CD4-positive, alpha-beta memory T cell (primary cell): ENCODE results near the gene APBB2. TPM values are rescaled to one million over a fixed set of nuclear protein-coding genes. Genes with fewer than 3 reads are reported as not detected.

Experiments
- CTCF ChIA-PET: fragments of 350-600 bp; sonication (Branson Sonifier 250); formaldehyde crosslinking; loops from one replicate; lab custom pipeline; 2021; ENCODE audit warnings: inconsistent platforms; ENCODE audit not compliant: partially characterized antibody; lab: Charles Lee
- POLR2A ChIA-PET: fragments of 350-600 bp; sonication (Branson Sonifier 250); formaldehyde crosslinking; loops from one replicate; lab custom pipeline; 2021; ENCODE audit not compliant: partially characterized antibody; lab: Charles Lee
- DNase-seq, 5 donors: peaks; one replicate each; pipeline versions ENCODE4 v3.0.0 to v3.0.0-alpha.2; 2020 to 2022; ENCODE audit warnings: mixed read lengths in 1 of 5
- H3K27ac ChIP-seq: one replicate; pipeline ENCODE4 v1.7.0; 2013; ENCODE audit warnings: low read depth, low read length
- H3K27me3 ChIP-seq: 2 replicates; pipeline ENCODE4 v1.7.0; 2013; ENCODE audit warnings: mild to moderate bottlenecking, low read length, moderate library complexity; ENCODE audit not compliant: insufficient read depth
- H3K36me3 ChIP-seq: 2 replicates; pipeline ENCODE4 v1.7.0; 2013; ENCODE audit warnings: mild to moderate bottlenecking, low read length, moderate library complexity; ENCODE audit not compliant: insufficient read depth
- H3K4me1 ChIP-seq: 2 replicates; pipeline ENCODE4 v1.7.0; 2013; ENCODE audit warnings: mild to moderate bottlenecking, low read length, moderate library complexity; ENCODE audit not compliant: insufficient read depth
- H3K4me3 ChIP-seq, 2 donors: one replicate each; pipeline ENCODE4 v1.7.0; 2013; ENCODE audit warnings: low read length in 2 of 2, mild to moderate bottlenecking in 1 of 2
- H3K9me3 ChIP-seq, 2 donors: one replicate each; pipeline ENCODE4 v1.7.0; 2013; ENCODE audit warnings: low read length in 2 of 2, control low read depth in 1 of 2; ENCODE audit not compliant: control insufficient read depth in 1 of 2
- H3K27ac Mint-ChIP-seq, 7 donors: one replicate each; pipeline ENCODE4 v1.8.0; 2020 to 2021; ENCODE audit warnings: mixed read lengths in 7 of 7, mild to moderate bottlenecking in 6 of 7, inconsistent platforms in 3 of 7, moderate library complexity in 3 of 7
- H3K27me3 Mint-ChIP-seq, 2 donors: one replicate each; pipeline ENCODE4 v1.8.0; 2020 to 2021; ENCODE audit warnings: mixed read lengths in 2 of 2
- H3K36me3 Mint-ChIP-seq, 2 donors: one replicate each; pipeline ENCODE4 v1.8.0; 2020 to 2021; ENCODE audit warnings: mixed read lengths in 2 of 2, inconsistent platforms in 1 of 2, mild to moderate bottlenecking in 1 of 2
- H3K4me1 Mint-ChIP-seq, 4 donors: one replicate each; pipeline ENCODE4 v1.8.0; 2020 to 2021; ENCODE audit warnings: mixed read lengths in 4 of 4, mild to moderate bottlenecking in 1 of 4
- H3K4me3 Mint-ChIP-seq, 8 donors: one replicate each; pipeline ENCODE4 v1.8.0; 2020 to 2021; ENCODE audit warnings: mixed read lengths in 8 of 8, mild to moderate bottlenecking in 7 of 8, moderate library complexity in 6 of 8, inconsistent platforms in 3 of 8
- H3K9me3 Mint-ChIP-seq, 8 donors: one replicate each; pipeline ENCODE4 v1.8.0; 2020 to 2021; ENCODE audit warnings: mixed read lengths in 8 of 8, mild to moderate bottlenecking in 5 of 8, inconsistent platforms in 3 of 8, moderate library complexity in 1 of 8
- intact Hi-C: fragments of 100-400 bp; cut with micrococcal nuclease; formaldehyde crosslinking; loops from one replicate; pipeline ENCODE4 v1.15.1; 2023
- polyA plus RNA-seq, 2 donors: library from polyadenylated mRNA; unstranded; fragments of 300-500 nt; fragmentation: Illumina TruSeq; gene quantifications; one replicate each; pipeline ENCODE4 v1.2.3, GENCODE V29; 2021
- total RNA-seq, 2 experiments: library from RNA; stranded (reverse); gene quantifications; one replicate each; pipeline ENCODE4 v1.2.3, GENCODE V29; 2021

APBB2 gene
- total and polyA plus RNA-seq, 4 experiments from 2014 or later: 0.50 to 0.58 TPM; not detected in 2

DNA sequence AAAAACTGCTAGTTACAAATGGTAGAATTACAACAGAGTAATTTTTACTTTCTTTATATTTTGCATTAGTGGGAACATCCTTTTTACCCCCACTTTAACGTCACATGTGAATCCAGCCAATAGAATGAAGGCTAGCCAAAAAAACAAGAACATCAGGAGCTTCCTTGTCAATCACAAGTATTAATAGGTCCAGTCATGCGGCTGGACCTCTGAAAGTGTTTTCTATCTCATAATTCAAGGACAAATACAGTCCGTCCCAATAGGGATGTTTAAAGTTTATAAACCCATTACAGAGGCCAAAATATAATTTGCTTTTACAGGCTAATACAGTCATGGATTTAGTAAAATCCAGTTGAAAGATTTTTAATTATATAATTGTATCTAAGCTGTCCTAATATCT is 110.7 kb downstream of the APBB2 start:
- Histone ChIP-seq H3K27ac (no peak overlapping the region), H3K27me3 (no peaks in the 10 kb centered on the region), H3K36me3 (no peaks in the 10 kb centered on the region), H3K9me3 (no peaks in the 10 kb centered on the region), H3K4me3 (no peak overlapping the region), H3K4me1 (no peaks in the 10 kb centered on the region)
- Mint-ChIP-seq H3K27me3 (no peaks in the 10 kb centered on the region), H3K36me3 (no peaks in the 10 kb centered on the region), H3K4me3 (no peak overlapping the region), H3K4me1 (no peaks in the 10 kb centered on the region), H3K9me3 (peaks cover 0 to 4% (median 0%) of the 10 kb centered on the region in 8 donors), H3K27ac (no peak overlapping the region)
- POLR2A ChIA-PET: no interaction called here
- intact Hi-C loops: no loop called here
- no peak for DNase-seq
- CTCF ChIA-PET: no interaction called here

DNA sequence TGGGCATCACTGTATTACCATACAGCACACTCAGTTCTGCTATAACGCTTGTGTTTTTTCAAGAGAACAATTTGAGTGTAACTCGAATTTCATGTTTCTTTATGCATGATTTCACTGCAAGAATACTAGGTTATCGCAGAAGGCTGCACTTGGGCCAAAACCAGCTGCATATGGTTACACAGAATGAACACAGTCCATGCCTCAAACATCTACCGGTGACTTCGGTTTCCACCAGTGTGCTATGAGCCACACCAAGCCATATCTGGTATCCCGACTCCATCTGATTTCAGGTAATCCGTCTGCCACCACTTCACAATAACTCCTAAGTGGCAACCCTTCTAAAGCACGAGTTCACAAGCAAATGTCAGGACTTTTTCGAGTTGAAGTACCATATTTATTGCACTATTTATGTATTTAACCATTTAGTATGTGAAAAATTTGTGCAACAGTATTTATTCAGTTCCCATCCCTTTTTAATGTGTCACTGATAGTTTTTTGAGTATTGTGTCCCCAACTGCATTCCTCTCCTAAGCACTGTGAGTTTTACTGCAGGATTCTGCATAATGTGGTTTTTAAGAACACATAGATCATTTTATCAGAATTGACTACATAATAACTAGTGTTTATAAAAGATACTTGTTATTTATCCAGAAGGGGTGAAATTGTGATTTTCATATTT is 111.8 kb downstream of the APBB2 start:
- no peaks in the 10 kb centered on the region for H3K4me1 Mint-ChIP-seq
- no peaks in the 10 kb centered on the region for H3K4me1 ChIP-seq
- no peaks in the 10 kb centered on the region for H3K36me3 ChIP-seq
- H3K9me3 ChIP-seq: no peaks in the 10 kb centered on the region
- no peak overlapping the region for H3K4me3 ChIP-seq
- no peak overlapping the region for H3K4me3 Mint-ChIP-seq
- no peak overlapping the region for H3K27ac Mint-ChIP-seq
- CTCF ChIA-PET: no interaction called here
- H3K27me3 ChIP-seq: no peaks in the 10 kb centered on the region
- no peak for DNase-seq
- intact Hi-C loops: no loop called here
- H3K36me3 Mint-ChIP-seq: no peaks in the 10 kb centered on the region
- H3K27me3 Mint-ChIP-seq: peaks cover 0 to 2% of the 10 kb centered on the region in 2 donors
- POLR2A ChIA-PET: no interaction called here
- peaks cover 0 to 4% (median 0%) of the 10 kb centered on the region in 8 donors for H3K9me3 Mint-ChIP-seq
- H3K27ac ChIP-seq: no peak overlapping the region

DNA sequence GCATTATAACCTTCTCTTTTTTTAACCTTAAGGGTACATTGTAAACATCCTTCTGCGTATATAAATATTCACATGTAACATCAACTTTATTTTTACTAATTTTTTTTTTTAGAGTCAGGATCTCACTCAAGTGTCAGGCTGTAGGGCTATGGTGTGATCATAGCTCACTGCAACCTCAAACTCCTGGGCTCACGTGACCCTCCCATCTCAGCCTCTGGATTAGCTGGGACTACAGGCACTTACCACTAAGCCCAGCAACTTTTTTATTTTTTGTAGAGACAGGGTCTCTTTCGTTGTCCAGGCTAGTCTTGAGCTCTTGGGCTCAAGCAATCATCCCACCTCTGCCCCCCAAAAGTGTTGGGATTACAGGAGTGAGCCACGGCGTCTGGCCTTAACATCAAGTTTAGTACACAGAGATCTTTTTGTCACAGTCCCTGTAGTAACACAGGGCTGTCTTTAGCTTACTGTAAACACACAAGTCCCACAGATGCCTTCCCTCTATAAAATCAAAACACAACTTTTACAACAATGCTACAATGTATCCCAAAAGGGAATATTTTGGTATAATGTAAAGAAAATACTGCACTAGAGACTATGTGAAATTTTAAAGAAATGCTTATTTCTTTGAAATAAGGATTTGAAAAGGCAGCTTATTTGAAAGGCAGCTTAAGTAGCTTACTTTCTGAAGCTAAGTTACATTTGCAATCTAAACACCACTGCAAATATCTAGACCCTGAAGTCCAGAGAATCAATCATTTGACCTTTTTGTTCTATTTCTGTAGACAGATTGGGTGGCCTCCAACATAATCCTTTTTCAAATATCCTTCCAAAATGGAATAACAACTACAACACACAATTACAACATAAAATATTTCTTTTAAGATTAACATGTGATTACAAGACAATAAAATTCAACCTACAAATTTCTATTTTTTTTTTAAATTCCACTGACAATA is 116.0 kb downstream of the APBB2 start:
- no peak overlapping the region for H3K4me3 Mint-ChIP-seq
- Histone ChIP-seq H3K9me3 (no peaks in the 10 kb centered on the region), H3K4me1 (no peaks in the 10 kb centered on the region), H3K27ac (no peak overlapping the region), H3K27me3 (no peaks in the 10 kb centered on the region), H3K36me3 (no peaks in the 10 kb centered on the region), H3K4me3 (no peak overlapping the region)
- ChIA-PET CTCF (no interaction called here), POLR2A (no interaction called here)
- H3K4me1 Mint-ChIP-seq: peaks cover 0 to 2% (median 0%) of the 10 kb centered on the region in 4 donors
- peaks cover 0 to 3% of the 10 kb centered on the region in 2 donors for H3K27me3 Mint-ChIP-seq
- no peak overlapping the region for H3K27ac Mint-ChIP-seq
- intact Hi-C loops: no loop called here
- DNase-seq: no peak
- H3K9me3 Mint-ChIP-seq: peaks cover 0 to 3% (median 0%) of the 10 kb centered on the region in 8 donors
- H3K36me3 Mint-ChIP-seq: no peaks in the 10 kb centered on the region

DNA sequence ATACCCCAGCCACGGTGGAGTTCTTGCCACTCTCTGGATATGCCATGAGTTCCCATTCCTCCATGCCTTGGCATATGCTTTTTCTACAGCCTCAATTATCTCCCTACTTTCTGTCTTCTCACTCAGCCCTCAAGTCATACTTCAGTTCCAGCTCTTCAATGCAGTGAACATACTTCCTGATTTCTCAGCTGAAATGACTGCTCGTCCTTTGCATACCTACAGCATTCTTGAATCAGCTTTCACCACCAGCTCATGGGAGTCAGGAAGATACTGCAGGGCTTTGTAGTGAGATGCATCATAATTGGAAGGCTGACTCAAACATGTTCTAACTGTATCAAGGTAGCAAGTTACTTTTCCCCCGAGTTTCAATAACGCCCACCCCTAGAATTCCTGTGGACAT is 118.4 kb downstream of the APBB2 start:
- intact Hi-C loops: no loop called here
- Mint-ChIP-seq H3K27me3 (peaks cover 0 to 3% of the 10 kb centered on the region in 2 donors), H3K36me3 (no peaks in the 10 kb centered on the region), H3K4me3 (no peak overlapping the region), H3K27ac (no peak overlapping the region), H3K9me3 (peaks cover 0 to 3% (median 0%) of the 10 kb centered on the region in 8 donors), H3K4me1 (peaks cover 0 to 2% (median 0%) of the 10 kb centered on the region in 4 donors)
- Histone ChIP-seq H3K27me3 (no peaks in the 10 kb centered on the region), H3K4me3 (no peak overlapping the region), H3K27ac (no peak overlapping the region), H3K36me3 (no peaks in the 10 kb centered on the region), H3K9me3 (no peaks in the 10 kb centered on the region), H3K4me1 (no peaks in the 10 kb centered on the region)
- ChIA-PET CTCF (no interaction called here), POLR2A (no interaction called here)
- no peak for DNase-seq

DNA sequence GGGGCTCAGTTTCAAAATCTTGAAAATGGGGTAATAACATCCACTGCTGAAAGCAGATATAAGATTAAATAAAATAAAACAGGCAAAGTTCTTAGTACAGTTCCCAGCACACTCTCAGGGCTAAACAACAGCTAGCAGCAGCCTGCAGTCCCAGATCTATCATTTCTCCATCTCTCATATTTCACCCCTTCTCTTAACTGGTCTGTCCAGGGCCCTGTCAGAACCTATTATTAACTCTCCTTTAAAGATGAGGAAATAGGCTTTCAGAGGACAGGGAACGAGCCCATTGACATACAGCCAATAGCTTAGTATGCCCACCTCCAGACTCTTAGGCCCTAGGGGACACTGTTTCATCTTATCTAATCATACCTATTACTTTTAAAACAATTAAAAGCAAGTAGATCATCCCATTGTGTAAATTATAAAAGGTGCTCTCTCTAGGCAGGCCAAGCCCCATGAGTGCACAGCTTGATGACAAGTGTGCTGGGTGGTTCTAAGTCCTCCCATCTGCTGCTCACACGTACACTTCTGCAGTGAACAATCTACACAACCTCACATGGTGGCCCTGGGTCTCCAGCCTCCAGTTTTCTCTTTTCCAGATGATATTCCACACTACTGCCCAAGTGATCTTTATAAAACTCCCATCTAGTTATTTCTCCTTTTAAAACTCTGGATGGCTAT is 119.0 kb downstream of the APBB2 start:
- peaks cover 0 to 3% of the 10 kb centered on the region in 2 donors for H3K27me3 Mint-ChIP-seq
- H3K4me3 ChIP-seq: no peak overlapping the region
- CTCF ChIA-PET: no interaction called here
- H3K36me3 ChIP-seq: no peaks in the 10 kb centered on the region
- intact Hi-C loops: no loop called here
- no peaks in the 10 kb centered on the region for H3K36me3 Mint-ChIP-seq
- peaks cover 0 to 3% (median 0%) of the 10 kb centered on the region in 8 donors for H3K9me3 Mint-ChIP-seq
- no peak overlapping the region for H3K27ac ChIP-seq
- H3K4me1 ChIP-seq: no peaks in the 10 kb centered on the region
- no peaks in the 10 kb centered on the region for H3K9me3 ChIP-seq
- no peaks in the 10 kb centered on the region for H3K27me3 ChIP-seq
- no peak for DNase-seq
- H3K27ac Mint-ChIP-seq: no peak overlapping the region
- H3K4me3 Mint-ChIP-seq: no peak overlapping the region
- H3K4me1 Mint-ChIP-seq: peaks cover 0 to 2% (median 0%) of the 10 kb centered on the region in 4 donors
- POLR2A ChIA-PET: no interaction called here

DNA sequence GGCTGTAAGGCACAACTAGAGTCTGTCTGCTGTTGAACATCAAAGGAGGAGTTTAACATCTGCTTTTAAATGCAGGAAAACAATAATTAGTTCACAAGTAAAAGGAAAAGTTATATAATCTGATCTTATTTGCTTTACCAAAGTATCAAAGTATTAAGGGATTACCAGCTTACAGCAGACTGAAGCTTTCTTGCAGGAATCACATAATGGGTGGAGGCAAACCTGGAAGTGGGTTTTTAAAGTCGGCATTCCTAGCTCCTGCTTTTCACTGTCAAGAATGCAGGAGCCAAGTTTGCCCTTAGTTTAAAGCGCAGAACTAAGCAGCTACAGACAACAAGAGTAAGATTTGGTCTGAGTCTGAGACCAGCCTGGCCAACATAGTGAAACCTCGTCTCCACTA is 122.2 kb downstream of the APBB2 start:
- peaks cover 0 to 2% (median 0%) of the 10 kb centered on the region in 4 donors for H3K4me1 Mint-ChIP-seq
- peaks cover 0 to 2% of the 10 kb centered on the region in 2 donors for H3K27me3 Mint-ChIP-seq
- POLR2A ChIA-PET: no interaction called here
- no peaks in the 10 kb centered on the region for H3K36me3 ChIP-seq
- H3K36me3 Mint-ChIP-seq: no peaks in the 10 kb centered on the region
- no peaks in the 10 kb centered on the region for H3K4me1 ChIP-seq
- H3K4me3 ChIP-seq: no peak overlapping the region
- peaks cover 0 to 3% (median 0%) of the 10 kb centered on the region in 8 donors for H3K9me3 Mint-ChIP-seq
- no peaks in the 10 kb centered on the region for H3K27me3 ChIP-seq
- no peak overlapping the region for H3K27ac ChIP-seq
- H3K27ac Mint-ChIP-seq: peak overlapping the region in 1 of 7 donors; percentile 42
- intact Hi-C loops: no loop called here
- H3K9me3 ChIP-seq: no peaks in the 10 kb centered on the region
- H3K4me3 Mint-ChIP-seq: no peak overlapping the region
- CTCF ChIA-PET: no interaction called here
- DNase-seq: no peak

DNA sequence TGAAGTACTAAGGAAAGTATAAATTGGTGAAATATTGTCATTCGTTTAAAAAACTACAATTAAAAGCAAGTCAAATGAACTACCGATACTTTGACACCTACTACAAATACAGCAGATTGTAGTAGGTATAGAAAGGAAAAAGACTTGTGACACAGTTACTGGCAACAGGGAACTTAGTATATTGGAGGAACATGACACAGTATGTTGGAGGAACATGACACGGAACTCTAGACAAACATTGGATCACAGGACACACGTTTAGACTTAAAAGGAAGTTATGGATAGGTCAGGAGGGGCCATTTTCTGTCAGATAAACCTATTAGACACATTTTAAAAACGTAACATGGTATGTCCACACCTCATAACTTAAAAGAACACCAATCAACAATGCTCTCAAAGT is 132.5 kb downstream of the APBB2 start:
- Mint-ChIP-seq H3K27ac (no peak overlapping the region), H3K27me3 (peaks cover 0 to 4% of the 10 kb centered on the region in 2 donors), H3K4me1 (no peaks in the 10 kb centered on the region), H3K36me3 (no peaks in the 10 kb centered on the region), H3K4me3 (no peak overlapping the region), H3K9me3 (peaks cover 0 to 19% (median 11%) of the 10 kb centered on the region in 8 donors)
- Histone ChIP-seq H3K36me3 (no peaks in the 10 kb centered on the region), H3K4me1 (no peaks in the 10 kb centered on the region), H3K9me3 (no peaks in the 10 kb centered on the region), H3K4me3 (no peak overlapping the region), H3K27ac (no peak overlapping the region), H3K27me3 (no peaks in the 10 kb centered on the region)
- DNase-seq: no peak
- intact Hi-C loops: no loop called here
- ChIA-PET POLR2A (no interaction called here), CTCF (no interaction called here)
